K562 (cell line): ENCODE results near the gene TPSAB1. TPM values are rescaled to one million over a fixed set of nuclear protein-coding genes. Genes with fewer than 3 reads are reported as not detected.
"Not testable (repeated sequence)": the region's sequence is repeated elsewhere in the genome, so short reads cannot be mapped to it uniquely, and the experiment has no call there.

Experiments used
- ATAC-seq: fragments of 200-7000 bp; cut with Tn5 transposase; 3 replicates; pipeline ENCODE4 v1.9.1; 2020; ENCODE audit warnings: moderate library complexity
- Bru-seq: library from RNA; stranded (reverse); fragments of 400-500 nt; gene quantifications from one replicate; lab custom pipeline; 2021; lab: Mats Ljungman, UMichigan
- BruChase-seq, 2 experiments: library from RNA; stranded (reverse); fragments of 400-500 nt; gene quantifications; one replicate each; lab custom pipeline; 2021; lab: Mats Ljungman, UMichigan
- BruUV-seq: library from RNA; stranded (reverse); fragments of 400-500 nt; replicated peaks from 2 replicates; lab custom pipeline; 2021; lab: Mats Ljungman, UMichigan
- CTCF ChIA-PET: fragments of 300-600 bp; formaldehyde crosslinking; extraction: SDS; loops from one replicate; lab custom pipeline; 2021; ENCODE audit warnings: low intra/inter-chr PET ratio; lab: Yijun Ruan, JAX
- POLR2A ChIA-PET: fragments of 300-600, 350-650 bp; sonication (Branson Sonifier 250); formaldehyde crosslinking; extraction: SDS; loops from one replicate; lab custom pipeline; 2021; ENCODE audit warnings: antibody characterized with exemption, inconsistent platforms; lab: Yijun Ruan, JAX
- DNase-seq, 4 experiments: peaks; one replicate each; pipeline versions ENCODE4 v3.0.0 to v3.0.0-alpha.2; 2011 to 2018; ENCODE audit warnings: low spot score in 3 of 4, mixed read lengths in 3 of 4; ENCODE audit errors: extremely low read depth in 1 of 4
- FAIRE-seq: peaks from 2 replicates; lab custom pipeline; 2011; peaks lifted over from hg19 to GRCh38; lab: Jason Lieb, UNC
- H2AFZ ChIP-seq: 2 replicates; pipeline ENCODE4 v1.6.0; 2011; ENCODE audit warnings: low read depth, low read length, control low read depth, inconsistent platforms
- H3K27ac ChIP-seq: fragments of 200-600 bp; 3 replicates; pipeline ENCODE4 v1.8.0; 2011; ENCODE audit warnings: low read depth, mild to moderate bottlenecking, control low read depth, inconsistent platforms, low read length, moderate library complexity, mixed read lengths; ENCODE audit errors: extremely low read depth
- H3K27me3 ChIP-seq, 2 experiments: fragments of 300-600 bp in 1 of 2; 2 replicates in 1 of 2; 3 replicates in 1 of 2; pipeline versions ENCODE4 v1.6.0 to v1.8.0; 2011; ENCODE audit warnings: inconsistent platforms in 2 of 2, low read length in 2 of 2, mild to moderate bottlenecking in 1 of 2, mixed read lengths in 1 of 2, moderate library complexity in 1 of 2; ENCODE audit not compliant: control insufficient read depth in 2 of 2, insufficient read depth in 2 of 2
- H3K36me3 ChIP-seq: fragments of 300-600 bp; 3 replicates; pipeline ENCODE4 v1.8.0; 2011; ENCODE audit warnings: mild to moderate bottlenecking, low read length, inconsistent platforms; ENCODE audit not compliant: control insufficient read depth, insufficient read depth
- H3K4me1 ChIP-seq, 2 experiments: fragments of 200-600 bp in 1 of 2; replicated peaks in 1 of 2; 2 replicates in 1 of 2; 3 replicates in 1 of 2; pipeline versions ENCODE4 v1.5.1 to v1.8.0; 2011; ENCODE audit warnings: inconsistent platforms in 2 of 2, low read length in 2 of 2, mild to moderate bottlenecking in 1 of 2, mixed read lengths in 1 of 2, moderate library complexity in 1 of 2; ENCODE audit not compliant: control insufficient read depth in 2 of 2, insufficient read depth in 2 of 2
- H3K4me2 ChIP-seq: 2 replicates; pipeline ENCODE4 v1.6.1; 2011; ENCODE audit warnings: low read length, control low read depth, inconsistent platforms, mixed read lengths; ENCODE audit not compliant: insufficient read depth
- H3K4me3 ChIP-seq: fragments of 200-600 bp; sonication (generic), shearing (Covaris generic); 2 replicates; pipeline ENCODE4 v1.5.1; 2016; ENCODE audit warnings: control low read depth, inconsistent platforms
- H3K79me2 ChIP-seq: fragments of 200-600 bp; 3 replicates; pipeline ENCODE4 v1.8.0; 2011; ENCODE audit warnings: low read length, inconsistent platforms; ENCODE audit not compliant: control insufficient read depth, insufficient read depth
- H3K9ac ChIP-seq, 2 experiments: 2 replicates each; pipeline versions ENCODE4 v1.6.0 to v1.6.1; 2011; ENCODE audit warnings: low read depth in 2 of 2, low read length in 2 of 2, control low read depth in 1 of 2, inconsistent platforms in 1 of 2, mild to moderate bottlenecking in 1 of 2, mixed read lengths in 1 of 2; ENCODE audit not compliant: insufficient read depth in 1 of 2
- H3K9me1 ChIP-seq: one replicate; pipeline ENCODE4 v1.6.0; 2011; ENCODE audit warnings: inconsistent platforms, mild to moderate bottlenecking, low read length, moderate library complexity; ENCODE audit not compliant: control insufficient read depth, insufficient read depth
- H3K9me3 ChIP-seq: replicated peaks from 2 replicates; pipeline ENCODE4 v1.5.1; 2011; ENCODE audit warnings: low read depth, low read length, inconsistent platforms; ENCODE audit not compliant: control insufficient read depth, insufficient read depth
- H4K20me1 ChIP-seq: replicated peaks from 2 replicates; pipeline ENCODE4 v1.6.1; 2011; ENCODE audit warnings: low read length, inconsistent platforms, mixed read lengths; ENCODE audit not compliant: control insufficient read depth, insufficient read depth
- WGBS: fragments of 100-300 bp; shearing (Covaris generic); methylation state at CpG from one replicate; pipeline ENCODE4 v1.1.6; 2016; ENCODE audit warnings: low coverage, mixed read lengths; ENCODE audit not compliant: insufficient coverage; ENCODE audit errors: missing lambda C conversion rate; 5-methylcytosine and 5-hydroxymethylcytosine counted together
- in situ Hi-C: fragments of 300-500 bp; cut with MboI; formaldehyde crosslinking; loops from 4 replicates; pipeline ENCODE4 v1.15.0; 2018; ENCODE audit warnings: inconsistent platforms, mixed read lengths
- intact Hi-C: fragments of 100-400 bp; cut with micrococcal nuclease; formaldehyde crosslinking; loops from 2 replicates; pipeline ENCODE4 v1.14.2; 2022
- long read RNA-seq, 3 experiments: library from polyadenylated mRNA in 2 of 3; library from RNA in 1 of 3; unstranded in 2 of 3; stranded (forward) in 1 of 3; transcript quantifications; one replicate each; pipeline ENCODE4 v2.0.0, GENCODE V29; 2019 to 2022
- polyA minus RNA-seq, 3 experiments: library from RNA; depleted of rRNA, polyadenylated mRNA; stranded (reverse); fragments of >200 nt; gene quantifications; 2 replicates each; pipeline ENCODE4 v1.2.3, GENCODE V29; 2011
- polyA plus RNA-seq, 8 experiments: library from polyadenylated mRNA; depleted of rRNA in 4 of 8; stranded (reverse) in 5 of 8; unstranded in 3 of 8; fragments of >200 nt; fragmentation: Nextera tagmentation in 2 of 8; fragmentation: Illumina TruSeq in 1 of 8; extraction: Ambion mirVana in 2 of 8; extraction: Trizol in 1 of 8; gene quantifications; 2 replicates each; pipeline versions ENCODE4 v1.2.1 to v1.2.3, GENCODE V29; 2011 to 2014; ENCODE audit warnings: inconsistent platforms in 1 of 8, missing spikeins in 1 of 8
- total RNA-seq, 7 experiments: library from RNA; depleted of rRNA in 6 of 7; stranded (reverse); fragments of >200 nt in 6 of 7; fragmentation: Illumina TruSeq in 2 of 7; extraction: Trizol in 2 of 7; gene quantifications; 2 replicates each; pipeline versions ENCODE4 v1.2.1 to v1.2.3, GENCODE V29; 2011 to 2021; ENCODE audit warnings: low replicate concordance in 1 of 7
- TF ChIP-seq, protein P1 (sequence below): fragments of 200-800 bp; sonication (Bioruptor generic); IDR thresholded peaks from 2 replicates; pipeline ENCODE4 v1.6.1; 2017; ENCODE audit warnings: missing genetic modification characterization, missing compliant biosample characterization

Gene TPSAB1
- not detected in 2 replicates for total RNA-seq (2011; cell fraction: chromatin; rRNA removed; ENCODE audit: low replicate concordance)
- total RNA-seq (2011; cell fraction: nucleolus; rRNA removed), result not detected in 2 replicates
- not detected in 2 replicates for total RNA-seq (2011; cell fraction: nucleoplasm; rRNA removed)
- total RNA-seq (2014; rRNA removed) (not detected in 2 replicates), total RNA-seq (2014; rRNA removed; fragmentation: Illumina TruSeq; extraction: Trizol) (not detected in 2 replicates), total RNA-seq (2015; rRNA removed; fragmentation: Illumina TruSeq; extraction: Trizol) (not detected in 2 replicates), total RNA-seq (2021) (0.31 TPM in 1 of 2 replicates, not detected in the other), polyA plus RNA-seq (2011; rRNA removed) (not detected in 2 replicates), polyA plus RNA-seq (2014; fragmentation: Illumina TruSeq; extraction: Trizol) (not detected in 2 replicates), polyA plus RNA-seq (2014; fragmentation: Nextera tagmentation; extraction: Ambion mirVana) (not detected), polyA plus RNA-seq (2014; rRNA removed) (not detected in 2 replicates), polyA minus RNA-seq (2011; rRNA and poly(A)+ RNA removed) (not detected in 2 replicates), Bru-seq, nascent RNA (not detected), BruChase-seq, experiment 1, labeled RNA remaining after a 2-hour chase (not detected), BruChase-seq, experiment 2, labeled RNA remaining after a 6-hour chase (not detected)
- not detected in 2 replicates for polyA plus RNA-seq (2011; cell fraction: cytosol; rRNA removed)
- not detected in 2 replicates for polyA plus RNA-seq (2011; cell fraction: nucleus; rRNA removed)
- polyA plus RNA-seq (2012), result 0.10 TPM in 1 of 2 replicates, not detected in the other
- not detected in 2 replicates for polyA minus RNA-seq (2011; cell fraction: cytosol; rRNA and poly(A)+ RNA removed)
- polyA minus RNA-seq (2011; cell fraction: nucleus; rRNA and poly(A)+ RNA removed), result not detected in 2 replicates
- long read RNA-seq, experiment 1, result 0 reads
- long read RNA-seq, experiment 2, result 0 reads
- long read RNA-seq, experiment 3, result 0 reads

DNA sequence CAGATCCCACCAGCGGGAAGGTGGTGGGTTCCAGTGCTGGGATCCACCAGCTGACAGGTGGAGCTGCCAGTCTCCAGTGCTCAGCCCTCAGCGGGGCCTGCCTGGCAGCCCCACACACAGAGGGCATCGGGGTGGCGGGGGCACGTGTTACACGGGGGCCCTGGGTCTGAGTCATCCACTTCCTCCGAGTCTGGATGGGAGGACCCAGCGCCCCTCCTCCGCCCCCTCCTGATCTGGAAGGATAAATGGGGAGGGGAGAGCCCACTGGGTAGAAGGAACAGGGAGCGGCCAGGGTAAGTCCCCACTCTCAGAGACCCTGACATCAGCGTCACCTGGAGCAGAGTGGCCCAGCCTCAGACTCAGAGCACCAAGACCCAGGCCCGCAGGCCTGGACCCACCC lies at the start of gene TPSAB1:
TPSAB1 (plus strand) TSS at position 270 of the 400 bp plus-strand sequence. CDS start 234 bp downstream, outside the sequence.
- WGBS, result 6% methylated on average over 3 of the region's 12 CpGs
- FAIRE-seq, ATAC-seq, H3K4me2 ChIP-seq, in situ Hi-C loops, H2AFZ ChIP-seq, H3K9me3 ChIP-seq, H3K27ac ChIP-seq, H3K9me1 ChIP-seq, H3K36me3 ChIP-seq, H3K9ac ChIP-seq, POLR2A ChIA-PET, intact Hi-C loops, CTCF ChIA-PET, DNase-seq, BruUV-seq, H3K4me3 ChIP-seq, H4K20me1 ChIP-seq, H3K79me2 ChIP-seq: not testable (repeated sequence)
- TF ChIP-seq, protein P1, sequence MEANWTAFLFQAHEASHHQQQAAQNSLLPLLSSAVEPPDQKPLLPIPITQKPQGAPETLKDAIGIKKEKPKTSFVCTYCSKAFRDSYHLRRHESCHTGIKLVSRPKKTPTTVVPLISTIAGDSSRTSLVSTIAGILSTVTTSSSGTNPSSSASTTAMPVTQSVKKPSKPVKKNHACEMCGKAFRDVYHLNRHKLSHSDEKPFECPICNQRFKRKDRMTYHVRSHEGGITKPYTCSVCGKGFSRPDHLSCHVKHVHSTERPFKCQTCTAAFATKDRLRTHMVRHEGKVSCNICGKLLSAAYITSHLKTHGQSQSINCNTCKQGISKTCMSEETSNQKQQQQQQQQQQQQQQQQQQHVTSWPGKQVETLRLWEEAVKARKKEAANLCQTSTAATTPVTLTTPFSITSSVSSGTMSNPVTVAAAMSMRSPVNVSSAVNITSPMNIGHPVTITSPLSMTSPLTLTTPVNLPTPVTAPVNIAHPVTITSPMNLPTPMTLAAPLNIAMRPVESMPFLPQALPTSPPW (CRISPR knock-in tag), result peak; percentile 13; the same call in 1 of the 2 replicates
- peaks cover 3 to 11% of the 10 kb centered on the region in 2 experiments; a peak in 3 of 5 replicates for H3K27me3 ChIP-seq
- peaks cover 0 to 19% of the 10 kb centered on the region in 2 experiments; a peak in 2 of 5 replicates for H3K4me1 ChIP-seq

DNA sequence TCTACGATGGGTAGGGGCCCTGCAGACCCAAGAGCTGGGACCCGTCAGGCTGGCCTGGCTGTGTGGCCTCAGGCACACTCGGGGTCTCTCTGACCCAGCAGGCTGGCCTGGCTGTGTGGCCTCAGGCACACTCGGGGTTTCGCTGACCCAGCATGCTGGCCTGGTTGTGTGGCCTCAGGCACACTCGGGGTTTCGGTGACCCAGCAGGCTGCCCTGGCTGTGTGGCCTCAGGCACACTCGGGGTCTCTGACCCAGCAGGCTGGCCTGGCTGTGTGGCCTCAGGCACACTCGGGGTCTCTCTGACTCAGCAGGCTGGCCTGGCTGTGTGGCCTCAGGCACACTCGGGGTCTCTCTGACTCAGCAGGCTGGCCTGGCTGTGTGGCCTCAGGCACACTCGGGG lies 49.7 kb upstream of the TPSAB1 start:
- H3K4me2 ChIP-seq, ATAC-seq, H3K27ac ChIP-seq, H3K4me3 ChIP-seq, FAIRE-seq, in situ Hi-C loops, BruUV-seq, DNase-seq, H3K9me3 ChIP-seq, intact Hi-C loops, H3K36me3 ChIP-seq, H3K9ac ChIP-seq, H3K79me2 ChIP-seq, H3K9me1 ChIP-seq, H2AFZ ChIP-seq, CTCF ChIA-PET: not testable (repeated sequence)
- 6% methylated on average over 11 of the region's 11 CpGs for WGBS
- peaks cover 17% of the 10 kb centered on the region for H4K20me1 ChIP-seq
- H3K27me3 ChIP-seq, result peaks cover 0 to 22% of the 10 kb centered on the region in 2 experiments; a peak in 2 of 5 replicates
- peaks cover 0 to 57% of the 10 kb centered on the region in 2 experiments; a peak in 3 of 5 replicates for H3K4me1 ChIP-seq
- POLR2A ChIA-PET, result interaction anchor here (0.6 kb wide), 1 partner anchor 144 kb away, joined by 3 read pairs; no protein-coding TSS in a partner anchor
